Measurements from ENCODE around the gene PRR5L.

DNA sequence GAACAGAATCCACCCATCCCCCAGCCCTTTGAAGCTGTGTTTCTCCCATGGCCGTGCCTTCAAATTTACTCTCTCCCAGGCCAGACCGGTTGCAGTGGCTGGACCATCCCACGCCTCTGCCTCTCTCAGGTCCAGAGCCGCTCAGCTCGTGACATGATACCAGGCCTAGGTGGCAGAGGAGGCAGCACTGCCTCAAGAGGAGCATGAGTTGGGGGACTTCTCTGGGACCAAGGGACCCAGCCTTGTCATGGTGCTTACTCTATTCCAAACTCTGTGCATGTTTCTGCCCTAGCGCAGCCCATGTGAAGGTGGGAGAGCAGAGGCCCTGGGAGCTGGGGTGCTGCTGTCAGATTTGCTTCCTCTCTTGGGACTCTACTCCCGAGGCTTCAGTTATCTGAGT lies 163.0 kb downstream of the PRR5L start:
- TF ChIP-seq SIN3A (IDR thresholded peaks at IDR 0.05; ENCODE audit: borderline replicate concordance, insufficient read depth, low read length) (no peak), TAF1 (IDR thresholded peaks at IDR 0.05; ENCODE audit: borderline replicate concordance, insufficient read depth, low read length) (no peak), POLR2AphosphoS5 (IDR thresholded peaks at IDR 0.05; ENCODE audit: low read depth, low read length) (no peak), FOXP2 (optimal IDR thresholded peaks at IDR 0.05; ENCODE audit: borderline replicate concordance, extremely low read depth, extremely low read length, insufficient read depth) (no peak)
- TF ChIP-seq, protein P1, sequence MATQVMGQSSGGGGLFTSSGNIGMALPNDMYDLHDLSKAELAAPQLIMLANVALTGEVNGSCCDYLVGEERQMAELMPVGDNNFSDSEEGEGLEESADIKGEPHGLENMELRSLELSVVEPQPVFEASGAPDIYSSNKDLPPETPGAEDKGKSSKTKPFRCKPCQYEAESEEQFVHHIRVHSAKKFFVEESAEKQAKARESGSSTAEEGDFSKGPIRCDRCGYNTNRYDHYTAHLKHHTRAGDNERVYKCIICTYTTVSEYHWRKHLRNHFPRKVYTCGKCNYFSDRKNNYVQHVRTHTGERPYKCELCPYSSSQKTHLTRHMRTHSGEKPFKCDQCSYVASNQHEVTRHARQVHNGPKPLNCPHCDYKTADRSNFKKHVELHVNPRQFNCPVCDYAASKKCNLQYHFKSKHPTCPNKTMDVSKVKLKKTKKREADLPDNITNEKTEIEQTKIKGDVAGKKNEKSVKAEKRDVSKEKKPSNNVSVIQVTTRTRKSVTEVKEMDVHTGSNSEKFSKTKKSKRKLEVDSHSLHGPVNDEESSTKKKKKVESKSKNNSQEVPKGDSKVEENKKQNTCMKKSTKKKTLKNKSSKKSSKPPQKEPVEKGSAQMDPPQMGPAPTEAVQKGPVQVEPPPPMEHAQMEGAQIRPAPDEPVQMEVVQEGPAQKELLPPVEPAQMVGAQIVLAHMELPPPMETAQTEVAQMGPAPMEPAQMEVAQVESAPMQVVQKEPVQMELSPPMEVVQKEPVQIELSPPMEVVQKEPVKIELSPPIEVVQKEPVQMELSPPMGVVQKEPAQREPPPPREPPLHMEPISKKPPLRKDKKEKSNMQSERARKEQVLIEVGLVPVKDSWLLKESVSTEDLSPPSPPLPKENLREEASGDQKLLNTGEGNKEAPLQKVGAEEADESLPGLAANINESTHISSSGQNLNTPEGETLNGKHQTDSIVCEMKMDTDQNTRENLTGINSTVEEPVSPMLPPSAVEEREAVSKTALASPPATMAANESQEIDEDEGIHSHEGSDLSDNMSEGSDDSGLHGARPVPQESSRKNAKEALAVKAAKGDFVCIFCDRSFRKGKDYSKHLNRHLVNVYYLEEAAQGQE (IDR thresholded peaks at IDR 0.05; ENCODE audit: insufficient read depth in 1 of 2, low read depth in 2 of 2, low read length in 2 of 2) = no peak

Measured in PFSK-1 (cell line).